Epithelial cell of proximal tubule (primary cell): ENCODE data around the gene NRDC. TPM values are rescaled to one million over a fixed set of nuclear protein-coding genes. Genes with fewer than 3 reads are reported as not detected.

Source experiments
- DNase-seq: peaks from one replicate; pipeline ENCODE4 v3.0.0-alpha.2; 2011; ENCODE audit warnings: low read depth
- H3K4me3 ChIP-seq: 2 replicates; pipeline ENCODE4 v1.5.1; 2011; ENCODE audit warnings: low read depth, mild to moderate bottlenecking, low read length
- CTCF ChIP-seq: conservative IDR thresholded peaks from 2 replicates; pipeline ENCODE4 v1.5.1; 2012; ENCODE audit warnings: low read depth, mild to moderate bottlenecking, low read length
- total RNA-seq: library from RNA; depleted of rRNA; stranded (reverse); fragments of >200 nt; gene quantifications from 2 replicates; pipeline ENCODE4 v1.2.3, GENCODE V29; 2015

Gene NRDC
- total RNA-seq, 1 donor from 2014 or later, result 46.0 TPM

GRCh38 chr1:51755437-51755836 lies 123.1 kb downstream of the NRDC start:
- no peak for TF ChIP-seq CTCF
- H3K4me3 ChIP-seq, result no peak overlapping the region
- no peak for DNase-seq

- no peak for TF ChIP-seq CTCF
- no peak overlapping the region for H3K4me3 ChIP-seq
- DNase-seq, result no peak
Measured at GRCh38 chr1:51754666-51755065, 123.9 kb downstream of the NRDC start.

- no peak for DNase-seq
- H3K4me3 ChIP-seq, result no peak overlapping the region
- no peak for TF ChIP-seq CTCF
Measured at GRCh38 chr1:51753969-51754368, 124.6 kb downstream of the NRDC start.

GRCh38 chr1:51752073-51752948 lies 126.2 kb downstream of the NRDC start:
- no peak for TF ChIP-seq CTCF
- no peak for DNase-seq
- no peak overlapping the region for H3K4me3 ChIP-seq

GRCh38 chr1:51750729-51751128 lies 127.8 kb downstream of the NRDC start:
- no peak for TF ChIP-seq CTCF
- H3K4me3 ChIP-seq, result no peak overlapping the region
- DNase-seq, result no peak

GRCh38 chr1:51750218-51750617 lies 128.3 kb downstream of the NRDC start:
- TF ChIP-seq CTCF, result no peak
- DNase-seq, result no peak
- no peak overlapping the region for H3K4me3 ChIP-seq

GRCh38 chr1:51749151-51749550 lies 129.4 kb downstream of the NRDC start:
- no peak for TF ChIP-seq CTCF
- H3K4me3 ChIP-seq, result no peak overlapping the region
- DNase-seq, result no peak
